K562 (cell line): Measurements from ENCODE around the gene CDCA3. TPM values are rescaled to one million over a fixed set of nuclear protein-coding genes. Genes with fewer than 3 reads are reported as not detected.

Experiments
- ATAC-seq: fragments of 200-7000 bp; cut with Tn5 transposase; 3 replicates; pipeline ENCODE4 v1.9.1; 2020; ENCODE audit warnings: moderate library complexity
- BruUV-seq: library from RNA; stranded (reverse); fragments of 400-500 nt; replicated peaks from 2 replicates; lab custom pipeline; 2021; lab: Mats Ljungman, UMichigan
- CTCF ChIA-PET: fragments of 300-600 bp; formaldehyde crosslinking; extraction: SDS; loops from one replicate; lab custom pipeline; 2021; ENCODE audit warnings: low intra/inter-chr PET ratio; lab: Yijun Ruan, JAX
- POLR2A ChIA-PET: fragments of 300-600, 350-650 bp; sonication (Branson Sonifier 250); formaldehyde crosslinking; extraction: SDS; loops from one replicate; lab custom pipeline; 2021; ENCODE audit warnings: antibody characterized with exemption, inconsistent platforms; lab: Yijun Ruan, JAX
- DNase-seq, 4 experiments: peaks; one replicate each; pipeline versions ENCODE4 v3.0.0 to v3.0.0-alpha.2; 2011 to 2018; ENCODE audit warnings: low spot score in 3 of 4, mixed read lengths in 3 of 4; ENCODE audit errors: extremely low read depth in 1 of 4
- FAIRE-seq: peaks from 2 replicates; lab custom pipeline; 2011; peaks lifted over from hg19 to GRCh38; lab: Jason Lieb, UNC
- H2AFZ ChIP-seq: 2 replicates; pipeline ENCODE4 v1.6.0; 2011; ENCODE audit warnings: low read depth, low read length, control low read depth, inconsistent platforms
- H3K27ac ChIP-seq: fragments of 200-600 bp; 3 replicates; pipeline ENCODE4 v1.8.0; 2011; ENCODE audit warnings: low read depth, mild to moderate bottlenecking, control low read depth, inconsistent platforms, low read length, moderate library complexity, mixed read lengths; ENCODE audit errors: extremely low read depth
- H3K27me3 ChIP-seq, 2 experiments: fragments of 300-600 bp in 1 of 2; 2 replicates in 1 of 2; 3 replicates in 1 of 2; pipeline versions ENCODE4 v1.6.0 to v1.8.0; 2011; ENCODE audit warnings: inconsistent platforms in 2 of 2, low read length in 2 of 2, mild to moderate bottlenecking in 1 of 2, mixed read lengths in 1 of 2, moderate library complexity in 1 of 2; ENCODE audit not compliant: control insufficient read depth in 2 of 2, insufficient read depth in 2 of 2
- H3K36me3 ChIP-seq: fragments of 300-600 bp; 3 replicates; pipeline ENCODE4 v1.8.0; 2011; ENCODE audit warnings: mild to moderate bottlenecking, low read length, inconsistent platforms; ENCODE audit not compliant: control insufficient read depth, insufficient read depth
- H3K4me1 ChIP-seq, 2 experiments: fragments of 200-600 bp in 1 of 2; replicated peaks in 1 of 2; 2 replicates in 1 of 2; 3 replicates in 1 of 2; pipeline versions ENCODE4 v1.5.1 to v1.8.0; 2011; ENCODE audit warnings: inconsistent platforms in 2 of 2, low read length in 2 of 2, mild to moderate bottlenecking in 1 of 2, mixed read lengths in 1 of 2, moderate library complexity in 1 of 2; ENCODE audit not compliant: control insufficient read depth in 2 of 2, insufficient read depth in 2 of 2
- H3K4me2 ChIP-seq: 2 replicates; pipeline ENCODE4 v1.6.1; 2011; ENCODE audit warnings: low read length, control low read depth, inconsistent platforms, mixed read lengths; ENCODE audit not compliant: insufficient read depth
- H3K4me3 ChIP-seq: fragments of 200-600 bp; sonication (generic), shearing (Covaris generic); 2 replicates; pipeline ENCODE4 v1.5.1; 2016; ENCODE audit warnings: control low read depth, inconsistent platforms
- H3K79me2 ChIP-seq: fragments of 200-600 bp; 3 replicates; pipeline ENCODE4 v1.8.0; 2011; ENCODE audit warnings: low read length, inconsistent platforms; ENCODE audit not compliant: control insufficient read depth, insufficient read depth
- H3K9ac ChIP-seq, 2 experiments: 2 replicates each; pipeline versions ENCODE4 v1.6.0 to v1.6.1; 2011; ENCODE audit warnings: low read depth in 2 of 2, low read length in 2 of 2, control low read depth in 1 of 2, inconsistent platforms in 1 of 2, mild to moderate bottlenecking in 1 of 2, mixed read lengths in 1 of 2; ENCODE audit not compliant: insufficient read depth in 1 of 2
- H3K9me1 ChIP-seq: one replicate; pipeline ENCODE4 v1.6.0; 2011; ENCODE audit warnings: inconsistent platforms, mild to moderate bottlenecking, low read length, moderate library complexity; ENCODE audit not compliant: control insufficient read depth, insufficient read depth
- H3K9me3 ChIP-seq: replicated peaks from 2 replicates; pipeline ENCODE4 v1.5.1; 2011; ENCODE audit warnings: low read depth, low read length, inconsistent platforms; ENCODE audit not compliant: control insufficient read depth, insufficient read depth
- H4K20me1 ChIP-seq: replicated peaks from 2 replicates; pipeline ENCODE4 v1.6.1; 2011; ENCODE audit warnings: low read length, inconsistent platforms, mixed read lengths; ENCODE audit not compliant: control insufficient read depth, insufficient read depth
- ARID1B ChIP-seq: fragments of 450-650 bp; IDR thresholded peaks from 2 replicates; pipeline ENCODE4 v1.6.1; 2016; ENCODE audit warnings: antibody characterized with exemption, mild to moderate bottlenecking, inconsistent platforms
- GTF2E2 ChIP-seq: fragments of 200-800 bp; sonication (Bioruptor generic); IDR thresholded peaks from 2 replicates; pipeline ENCODE4 v1.6.1; 2016; ENCODE audit warnings: missing genetic modification characterization, missing compliant biosample characterization
- HDAC2 ChIP-seq: fragments of 450-650 bp; IDR thresholded peaks from 2 replicates; pipeline ENCODE4 v1.6.1; 2016; ENCODE audit warnings: mild to moderate bottlenecking
- HOXB6 ChIP-seq: fragments of 250-450 bp; sonication (Bioruptor Pico); IDR thresholded peaks from 2 replicates; pipeline ENCODE4 v1.5.1; 2022; ENCODE audit warnings: mild to moderate bottlenecking, borderline replicate concordance
- JUNB ChIP-seq: fragments of 450-650 bp; formaldehyde crosslinking; conservative IDR thresholded peaks from 2 replicates; pipeline ENCODE4 v1.4.0; 2020; ENCODE audit warnings: mild to moderate bottlenecking
- MCM5 ChIP-seq: fragments of 450-650 bp; IDR thresholded peaks from 2 replicates; pipeline ENCODE4 v1.6.1; 2016; ENCODE audit warnings: low read depth
- NR1H2 ChIP-seq: sonication (generic); formaldehyde crosslinking; IDR thresholded peaks from 2 replicates; pipeline ENCODE4 v1.4.0; 2020; ENCODE audit warnings: mild to moderate bottlenecking, missing genetic modification reagents
- PCBP1 ChIP-seq: fragments of 200-400 bp; formaldehyde crosslinking; IDR thresholded peaks from 2 replicates; pipeline ENCODE4 v1.6.1; 2018; ENCODE audit warnings: mild to moderate bottlenecking, low read depth, low read length; ENCODE audit not compliant: poor library complexity, severe bottlenecking
- POLR2G ChIP-seq: fragments of 200-400 bp; formaldehyde crosslinking; IDR thresholded peaks from 2 replicates; pipeline ENCODE4 v1.6.1; 2017; ENCODE audit warnings: low read depth, mild to moderate bottlenecking, antibody characterized with exemption, low read length, moderate library complexity
- RBBP5 ChIP-seq: fragments of 200-600 bp; sonication (generic); IDR thresholded peaks from 2 replicates; pipeline ENCODE4 v1.6.1; 2012; ENCODE audit warnings: borderline replicate concordance, mild to moderate bottlenecking, low read length, control low read depth, inconsistent platforms; ENCODE audit not compliant: insufficient read depth, poor library complexity, severe bottlenecking
- RBFOX2 ChIP-seq: fragments of 200-400 bp; formaldehyde crosslinking; IDR thresholded peaks from 2 replicates; pipeline ENCODE4 v1.6.1; 2017; ENCODE audit warnings: low read depth, mild to moderate bottlenecking, low read length, moderate library complexity
- SMAD3 ChIP-seq: fragments of 450-650 bp; formaldehyde crosslinking; conservative IDR thresholded peaks from 2 replicates; pipeline ENCODE4 v1.4.0; 2020; ENCODE audit warnings: mild to moderate bottlenecking
- SMARCA5 ChIP-seq: fragments of 450-650 bp; IDR thresholded peaks from 2 replicates; pipeline ENCODE4 v1.6.1; 2016
- SRSF3 ChIP-seq: fragments of 200-400 bp; formaldehyde crosslinking; IDR thresholded peaks from 2 replicates; pipeline ENCODE4 v1.6.1; 2016; ENCODE audit warnings: mild to moderate bottlenecking, low read length, moderate library complexity; ENCODE audit not compliant: insufficient read depth
- ZFP1 ChIP-seq: fragments of 450-650 bp; formaldehyde crosslinking; IDR thresholded peaks from 2 replicates; pipeline ENCODE4 v1.4.0; 2020; ENCODE audit warnings: mild to moderate bottlenecking, mixed read lengths
- ZNF316 ChIP-seq: fragments of 450-650 bp; IDR thresholded peaks from 2 replicates; pipeline ENCODE4 v1.6.1; 2016
- ZSCAN29 ChIP-seq: fragments of 450-650 bp; IDR thresholded peaks from 2 replicates; pipeline ENCODE4 v1.6.1; 2017
- WGBS: fragments of 100-300 bp; shearing (Covaris generic); methylation state at CpG from one replicate; pipeline ENCODE4 v1.1.6; 2016; ENCODE audit warnings: low coverage, mixed read lengths; ENCODE audit not compliant: insufficient coverage; ENCODE audit errors: missing lambda C conversion rate; 5-methylcytosine and 5-hydroxymethylcytosine counted together
- in situ Hi-C: fragments of 300-500 bp; cut with MboI; formaldehyde crosslinking; loops from 4 replicates; pipeline ENCODE4 v1.15.0; 2018; ENCODE audit warnings: inconsistent platforms, mixed read lengths
- intact Hi-C: fragments of 100-400 bp; cut with micrococcal nuclease; formaldehyde crosslinking; loops from 2 replicates; pipeline ENCODE4 v1.14.2; 2022
- polyA plus RNA-seq, 8 experiments: library from polyadenylated mRNA; depleted of rRNA in 4 of 8; stranded (reverse) in 5 of 8; unstranded in 3 of 8; fragments of >200 nt; fragmentation: Nextera tagmentation in 2 of 8; fragmentation: Illumina TruSeq in 1 of 8; extraction: Ambion mirVana in 2 of 8; extraction: Trizol in 1 of 8; gene quantifications; 2 replicates each; pipeline versions ENCODE4 v1.2.1 to v1.2.3, GENCODE V29; 2011 to 2014; ENCODE audit warnings: inconsistent platforms in 1 of 8, missing spikeins in 1 of 8
- total RNA-seq, 7 experiments: library from RNA; depleted of rRNA in 6 of 7; stranded (reverse); fragments of >200 nt in 6 of 7; fragmentation: Illumina TruSeq in 2 of 7; extraction: Trizol in 2 of 7; gene quantifications; 2 replicates each; pipeline versions ENCODE4 v1.2.1 to v1.2.3, GENCODE V29; 2011 to 2021; ENCODE audit warnings: low replicate concordance in 1 of 7
- TF ChIP-seq, protein P1 (sequence below): sonication (generic); formaldehyde crosslinking; IDR thresholded peaks from 2 replicates; pipeline ENCODE4 v1.8.0; 2022; ENCODE audit warnings: missing genetic modification reagents, mild to moderate bottlenecking, borderline replicate concordance
- TF ChIP-seq, protein P2 (sequence below): fragments of 250-450 bp; sonication (Bioruptor Pico); IDR thresholded peaks from 2 replicates; pipeline ENCODE4 v1.8.0; 2021; ENCODE audit warnings: moderate library complexity, mild to moderate bottlenecking, inconsistent platforms

CDCA3 gene
- total and polyA plus RNA-seq, 9 of the 15 experiments (the other 6 are each of a cell fraction or from before 2014, with no cell fraction given): 24.2 to 80.8 (median 55.1) TPM

DNA sequence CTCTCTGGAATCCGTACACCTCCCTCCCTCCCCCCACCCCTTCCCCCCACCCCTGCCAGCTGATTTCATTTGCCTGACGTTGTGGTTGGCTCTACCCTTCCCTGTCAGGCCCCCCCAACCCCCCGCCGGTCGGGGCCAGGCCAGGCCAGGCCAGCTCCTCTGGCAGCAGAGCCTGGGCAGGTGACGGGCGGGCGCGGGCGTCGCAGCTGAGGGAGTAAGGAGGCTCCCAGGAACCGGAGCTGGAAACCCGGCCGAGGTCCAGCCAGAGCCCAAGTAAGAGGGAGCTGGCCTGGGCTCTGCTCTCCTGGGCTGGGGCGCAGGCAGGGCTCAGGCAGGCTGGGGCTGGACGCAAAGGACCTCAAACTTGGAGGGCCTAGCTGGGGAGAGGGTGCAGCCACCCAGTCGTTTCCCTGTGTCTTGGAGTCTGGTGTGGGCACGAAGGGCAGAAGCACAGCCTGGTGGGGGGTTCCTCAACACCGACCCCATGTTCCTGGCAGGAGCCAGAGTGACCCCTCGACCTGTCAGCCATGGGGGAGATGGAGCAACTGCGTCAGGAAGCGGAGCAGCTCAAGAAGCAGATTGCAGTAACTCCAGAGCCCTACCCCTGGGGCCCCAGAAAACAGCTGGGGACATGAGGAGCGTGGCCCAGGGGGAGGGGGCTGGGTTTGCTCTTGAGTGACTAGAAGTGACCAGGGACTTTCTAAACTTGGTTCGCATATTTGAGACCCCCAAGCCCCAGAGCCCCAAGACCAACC lies 10.1 kb downstream of the CDCA3 start, which contains the start of gene GNB3:
GNB3 (plus strand) TSS at position 165 of the 755 bp plus-strand sequence; CDS start at position 528, 363 bp downstream.
- DNase-seq (no peak), ATAC-seq (no peak), FAIRE-seq (no peak)
- 76% methylated on average over 7 of the region's 24 CpGs for WGBS
- ChIA-PET POLR2A (interaction anchor here (0.8 to 4.8 kb wide), 5 partner anchors 7 to 103 kb away, joined by 3 to 39 read pairs (median 13); partner anchors contain the start of genes C12orf57, CDCA3 and USP5), CTCF (no interaction called here)
- peak within 1 kb of the TSS in 1 of 2 experiments; percentile 64; a peak in 2 of 4 replicates for H3K9ac ChIP-seq
- H3K79me2 ChIP-seq: no peaks in the 10 kb centered on the region
- H4K20me1 ChIP-seq: no peaks in the 10 kb centered on the region; the same call in 1 of the 2 replicates
- no peaks in the 10 kb centered on the region for H3K9me1 ChIP-seq
- intact Hi-C loops (no loop called here), in situ Hi-C loops (no loop called here)
- H3K27me3 ChIP-seq: no peaks in the 10 kb centered on the region
- no peak within 1 kb of the TSS for H3K4me3 ChIP-seq
- H2AFZ ChIP-seq: no peak within 1 kb of the TSS
- H3K36me3 ChIP-seq: peaks cover 67% of the 10 kb centered on the region; the same call in 2 of the 3 replicates
- H3K27ac ChIP-seq: no peak within 1 kb of the TSS
- H3K4me1 ChIP-seq: peaks cover 10 to 51% of the 10 kb centered on the region in 2 experiments; a peak in 4 of 5 replicates
- H3K9me3 ChIP-seq: no peaks in the 10 kb centered on the region
- BruUV-seq: no TSS peak
- no peak within 1 kb of the TSS for H3K4me2 ChIP-seq
- TF ChIP-seq RBFOX2 (0 out of 2 replicates have a peak, but pooled peaks have one; percentile 22), ZSCAN29 (no peak), ARID1B (no peak), NR1H2 (CRISPR knock-in tag) (no peak), HOXB6 (CRISPR knock-in tag) (no peak), PCBP1 (peak; percentile 33), JUNB (CRISPR knock-in tag) (no peak), GTF2E2 (tag) (no peak), SMAD3 (CRISPR knock-in tag) (no peak), MCM5 (no peak), HDAC2 (no peak), SRSF3 (no peak), SMARCA5 (no peak), POLR2G (peak; percentile 45; the same call in 1 of the 2 replicates), ZFP1 (CRISPR knock-in tag) (no peak), RBBP5 (no peak), ZNF316 (no peak)
- TF ChIP-seq, protein P1, sequence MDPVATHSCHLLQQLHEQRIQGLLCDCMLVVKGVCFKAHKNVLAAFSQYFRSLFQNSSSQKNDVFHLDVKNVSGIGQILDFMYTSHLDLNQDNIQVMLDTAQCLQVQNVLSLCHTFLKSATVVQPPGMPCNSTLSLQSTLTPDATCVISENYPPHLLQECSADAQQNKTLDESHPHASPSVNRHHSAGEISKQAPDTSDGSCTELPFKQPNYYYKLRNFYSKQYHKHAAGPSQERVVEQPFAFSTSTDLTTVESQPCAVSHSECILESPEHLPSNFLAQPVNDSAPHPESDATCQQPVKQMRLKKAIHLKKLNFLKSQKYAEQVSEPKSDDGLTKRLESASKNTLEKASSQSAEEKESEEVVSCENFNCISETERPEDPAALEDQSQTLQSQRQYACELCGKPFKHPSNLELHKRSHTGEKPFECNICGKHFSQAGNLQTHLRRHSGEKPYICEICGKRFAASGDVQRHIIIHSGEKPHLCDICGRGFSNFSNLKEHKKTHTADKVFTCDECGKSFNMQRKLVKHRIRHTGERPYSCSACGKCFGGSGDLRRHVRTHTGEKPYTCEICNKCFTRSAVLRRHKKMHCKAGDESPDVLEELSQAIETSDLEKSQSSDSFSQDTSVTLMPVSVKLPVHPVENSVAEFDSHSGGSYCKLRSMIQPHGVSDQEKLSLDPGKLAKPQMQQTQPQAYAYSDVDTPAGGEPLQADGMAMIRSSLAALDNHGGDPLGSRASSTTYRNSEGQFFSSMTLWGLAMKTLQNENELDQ: no peak
- TF ChIP-seq, protein P2, sequence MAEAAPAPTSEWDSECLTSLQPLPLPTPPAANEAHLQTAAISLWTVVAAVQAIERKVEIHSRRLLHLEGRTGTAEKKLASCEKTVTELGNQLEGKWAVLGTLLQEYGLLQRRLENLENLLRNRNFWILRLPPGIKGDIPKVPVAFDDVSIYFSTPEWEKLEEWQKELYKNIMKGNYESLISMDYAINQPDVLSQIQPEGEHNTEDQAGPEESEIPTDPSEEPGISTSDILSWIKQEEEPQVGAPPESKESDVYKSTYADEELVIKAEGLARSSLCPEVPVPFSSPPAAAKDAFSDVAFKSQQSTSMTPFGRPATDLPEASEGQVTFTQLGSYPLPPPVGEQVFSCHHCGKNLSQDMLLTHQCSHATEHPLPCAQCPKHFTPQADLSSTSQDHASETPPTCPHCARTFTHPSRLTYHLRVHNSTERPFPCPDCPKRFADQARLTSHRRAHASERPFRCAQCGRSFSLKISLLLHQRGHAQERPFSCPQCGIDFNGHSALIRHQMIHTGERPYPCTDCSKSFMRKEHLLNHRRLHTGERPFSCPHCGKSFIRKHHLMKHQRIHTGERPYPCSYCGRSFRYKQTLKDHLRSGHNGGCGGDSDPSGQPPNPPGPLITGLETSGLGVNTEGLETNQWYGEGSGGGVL (CRISPR knock-in tag): no peak
